ENCODE data around the gene PRG3. TPM values are rescaled to one million over a fixed set of nuclear protein-coding genes. Genes with fewer than 3 reads are reported as not detected.

PRG3 gene
- total RNA-seq, 1 experiment from 2014 or later = not detected

GRCh38 chr11:57375490-57375889 lies 5.5 kb downstream of the PRG3 start:
- POLR2A ChIA-PET (ENCODE audit: unreplicated experiment) = no interaction called here
- DNase-seq = no peak

GRCh38 chr11:57374966-57375365 lies 6.0 kb downstream of the PRG3 start:
- H3F3A ChIP-seq (ENCODE audit: insufficient read depth, low read depth) = no peaks in the 10 kb centered on the region
- POLR2A ChIA-PET (ENCODE audit: unreplicated experiment) = no interaction called here
- no peaks in the 10 kb centered on the region for H3K9me3 ChIP-seq (ENCODE audit: insufficient read depth, low read depth)
- CTCF ChIA-PET = no interaction called here
- H3K79me2 ChIP-seq (ENCODE audit: low read depth) = no peaks in the 10 kb centered on the region
- H3K9me2 ChIP-seq (ENCODE audit: insufficient read depth) = no peaks in the 10 kb centered on the region
- no peak overlapping the region for H3K4me3 ChIP-seq
- no peak overlapping the region for H3K4me2 ChIP-seq
- no peaks in the 10 kb centered on the region for H3K36me3 ChIP-seq (ENCODE audit: low read depth)
- BruUV-seq (replicated peaks) = no TSS peak
- intact Hi-C loops (cut with micrococcal nuclease; ENCODE audit: unreplicated experiment) = no loop called here
- H3K27me3 ChIP-seq (ENCODE audit: insufficient read depth, low read depth) = peaks cover 31% of the 10 kb centered on the region
- no peak overlapping the region for H2AFZ ChIP-seq
- TF ChIP-seq CTCF (conservative IDR thresholded peaks at IDR 0.05) (no peak), EZH2 (IDR thresholded peaks at IDR 0.05; ENCODE audit: low read depth) (no peak)
- no peak overlapping the region for H3K27ac ChIP-seq
- no peaks in the 10 kb centered on the region for H3K4me1 ChIP-seq (replicated peaks; ENCODE audit: insufficient read depth)
- DNase-seq = no peak
- no peaks in the 10 kb centered on the region for H4K20me1 ChIP-seq (ENCODE audit: insufficient read depth)

More at GRCh38 chr11:57375490-57375889, 5.5 kb downstream of the PRG3 start:
- Histone ChIP-seq H3K4me1 (replicated peaks; ENCODE audit: insufficient read depth) (no peaks in the 10 kb centered on the region), H3K9me2 (ENCODE audit: insufficient read depth) (no peaks in the 10 kb centered on the region), H3F3A (ENCODE audit: insufficient read depth, low read depth) (no peaks in the 10 kb centered on the region), H4K20me1 (ENCODE audit: insufficient read depth) (no peaks in the 10 kb centered on the region), H2AFZ (no peak overlapping the region), H3K79me2 (ENCODE audit: low read depth) (no peaks in the 10 kb centered on the region), H3K27me3 (ENCODE audit: insufficient read depth, low read depth) (peaks cover 35% of the 10 kb centered on the region), H3K36me3 (ENCODE audit: low read depth) (no peaks in the 10 kb centered on the region), H3K9me3 (ENCODE audit: insufficient read depth, low read depth) (no peaks in the 10 kb centered on the region), H3K4me2 (no peak overlapping the region), H3K4me3 (no peak overlapping the region), H3K27ac (no peak overlapping the region)
- no TSS peak for BruUV-seq (replicated peaks)
- TF ChIP-seq CTCF (conservative IDR thresholded peaks at IDR 0.05) (no peak), EZH2 (IDR thresholded peaks at IDR 0.05; ENCODE audit: low read depth) (no peak)
- intact Hi-C loops (cut with micrococcal nuclease; ENCODE audit: unreplicated experiment) = no loop called here
- CTCF ChIA-PET = interaction anchor here (0.7 kb wide), 1 partner anchor 25 kb away, joined by 9 read pairs; no protein-coding TSS in a partner anchor

GRCh38 chr11:57373146-57373545 lies 7.8 kb downstream of the PRG3 start:
- H3K4me1 ChIP-seq (replicated peaks; ENCODE audit: insufficient read depth) = no peaks in the 10 kb centered on the region
- no peak for TF ChIP-seq CTCF (conservative IDR thresholded peaks at IDR 0.05)
- H3F3A ChIP-seq (ENCODE audit: insufficient read depth, low read depth) = no peaks in the 10 kb centered on the region
- H3K4me3 ChIP-seq = no peak overlapping the region
- ChIA-PET CTCF (no interaction called here), POLR2A (ENCODE audit: unreplicated experiment) (no interaction called here)
- H3K79me2 ChIP-seq (ENCODE audit: low read depth) = no peaks in the 10 kb centered on the region
- peaks cover 13% of the 10 kb centered on the region for H3K27me3 ChIP-seq (ENCODE audit: insufficient read depth, low read depth)
- no peaks in the 10 kb centered on the region for H3K9me2 ChIP-seq (ENCODE audit: insufficient read depth)
- no TSS peak for BruUV-seq (replicated peaks)
- intact Hi-C loops (cut with micrococcal nuclease; ENCODE audit: unreplicated experiment) = no loop called here
- no peak for DNase-seq
- H3K36me3 ChIP-seq (ENCODE audit: low read depth) = no peaks in the 10 kb centered on the region
- H3K4me2 ChIP-seq = no peak overlapping the region
- H3K27ac ChIP-seq = no peak overlapping the region
- H3K9me3 ChIP-seq (ENCODE audit: insufficient read depth, low read depth) = no peaks in the 10 kb centered on the region
- no peak overlapping the region for H2AFZ ChIP-seq
- H4K20me1 ChIP-seq (ENCODE audit: insufficient read depth) = no peaks in the 10 kb centered on the region

Measured in PC-9 (cell line).